Measurements from ENCODE around the gene SLC26A6.

The SLC26A6 gene

DNA sequence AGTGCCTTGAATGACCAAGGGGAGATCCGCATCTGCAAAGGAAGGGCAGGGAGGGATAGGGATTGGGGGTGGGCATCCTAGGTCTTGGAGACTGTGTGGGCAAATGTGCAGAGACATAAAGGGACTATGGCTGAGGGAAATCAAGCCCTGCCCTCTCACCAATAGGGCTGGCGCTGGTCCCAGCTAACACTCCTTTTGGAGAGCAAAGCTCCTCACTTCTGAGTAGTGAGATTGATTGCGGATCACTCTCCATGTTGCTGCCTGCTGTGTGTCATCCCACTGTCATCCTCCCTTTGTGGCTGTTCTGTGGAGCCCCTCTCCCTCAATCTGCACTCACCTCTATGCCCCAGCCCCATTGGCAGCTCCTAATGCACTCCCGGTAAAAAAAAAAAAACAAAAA is 29.7 kb upstream of the SLC26A6 start:
- no peak overlapping the region for H3K14ac ChIP-seq (ENCODE audit: low read length)
- no peak overlapping the region for H2AFZ ChIP-seq (ENCODE audit: insufficient read depth, low read length, poor library complexity)
- H3K18ac ChIP-seq (ENCODE audit: low read length) = no peak overlapping the region
- H2BK5ac ChIP-seq (ENCODE audit: low read depth, low read length, poor library complexity) = no peak overlapping the region
- no peak overlapping the region for H3K23ac ChIP-seq (ENCODE audit: low read length)
- H3K4me1 ChIP-seq (ENCODE audit: control insufficient read depth in 1 of 2, insufficient read depth in 2 of 2, low read length in 2 of 2) = peaks cover 10 to 14% of the 10 kb centered on the region in 2 experiments
- no peaks in the 10 kb centered on the region for H3K27me3 ChIP-seq (ENCODE audit: insufficient read depth, low read length)
- H3K4me2 ChIP-seq (ENCODE audit: low read length) = no peak overlapping the region
- no peak for DNase-seq
- peaks cover 14% of the 10 kb centered on the region for H3K9me3 ChIP-seq (ENCODE audit: insufficient read depth, low read depth, low read length)
- no CpG with 5 or more reads among the region's 4 CpGs for WGBS (ENCODE audit: extremely low coverage, insufficient coverage, insufficient read length)
- no peak overlapping the region for H2BK120ac ChIP-seq (ENCODE audit: insufficient read depth, low read length, poor library complexity)
- H3K9ac ChIP-seq (ENCODE audit: low read length) = no peak overlapping the region
- no peak overlapping the region for H4K8ac ChIP-seq (ENCODE audit: low read depth, low read length)
- H2AK5ac ChIP-seq (ENCODE audit: low read length) = no peak overlapping the region
- H3K79me1 ChIP-seq (ENCODE audit: low read length) = peaks cover 9% of the 10 kb centered on the region
- H3K27ac ChIP-seq (ENCODE audit: low read depth, low read length) = no peak overlapping the region
- no peak overlapping the region for H3K4ac ChIP-seq (ENCODE audit: low read depth, low read length)
- H4K91ac ChIP-seq (ENCODE audit: low read depth, low read length) = no peak overlapping the region
- no peak overlapping the region for H4K12ac ChIP-seq (ENCODE audit: low read depth, low read length)
- H3K79me2 ChIP-seq (ENCODE audit: control insufficient read depth, insufficient read depth, low read length, poor library complexity) = no peaks in the 10 kb centered on the region
- no peaks in the 10 kb centered on the region for H3K36me3 ChIP-seq (ENCODE audit: control insufficient read depth in 1 of 2, insufficient read depth in 2 of 2, low read length in 2 of 2)
- H2BK12ac ChIP-seq (ENCODE audit: low read length) = no peak overlapping the region
- H3K4me3 ChIP-seq (ENCODE audit: low read depth, low read length) = no peak overlapping the region

- Histone ChIP-seq H3K4me3 (ENCODE audit: low read depth, low read length) (no peak overlapping the region), H3K4ac (ENCODE audit: low read depth, low read length) (no peak overlapping the region), H3K9ac (ENCODE audit: low read length) (no peak overlapping the region), H2BK5ac (ENCODE audit: low read depth, low read length, poor library complexity) (no peak overlapping the region), H2AFZ (ENCODE audit: insufficient read depth, low read length, poor library complexity) (no peak overlapping the region), H3K27ac (ENCODE audit: low read depth, low read length) (no peak overlapping the region), H4K12ac (ENCODE audit: low read depth, low read length) (no peak overlapping the region), H3K4me2 (ENCODE audit: low read length) (no peak overlapping the region), H3K79me2 (ENCODE audit: control insufficient read depth, insufficient read depth, low read length, poor library complexity) (no peaks in the 10 kb centered on the region), H2BK12ac (ENCODE audit: low read length) (no peak overlapping the region), H4K91ac (ENCODE audit: low read depth, low read length) (no peak overlapping the region), H3K4me1 (ENCODE audit: control insufficient read depth in 1 of 2, insufficient read depth in 2 of 2, low read length in 2 of 2) (peaks cover 10 to 14% of the 10 kb centered on the region in 2 experiments), H3K9me3 (ENCODE audit: insufficient read depth, low read depth, low read length) (peaks cover 16% of the 10 kb centered on the region), H3K27me3 (ENCODE audit: insufficient read depth, low read length) (no peaks in the 10 kb centered on the region), H3K79me1 (ENCODE audit: low read length) (peaks cover 9% of the 10 kb centered on the region), H2AK5ac (ENCODE audit: low read length) (no peak overlapping the region), H3K36me3 (ENCODE audit: control insufficient read depth in 1 of 2, insufficient read depth in 2 of 2, low read length in 2 of 2) (no peaks in the 10 kb centered on the region), H3K18ac (ENCODE audit: low read length) (no peak overlapping the region), H2BK120ac (ENCODE audit: insufficient read depth, low read length, poor library complexity) (no peak overlapping the region), H3K14ac (ENCODE audit: low read length) (no peak overlapping the region), H3K23ac (ENCODE audit: low read length) (no peak overlapping the region), H4K8ac (ENCODE audit: low read depth, low read length) (no peak overlapping the region)
- DNase-seq = no peak
- no CpG with 5 or more reads among the region's 11 CpGs for WGBS (ENCODE audit: extremely low coverage, insufficient coverage, insufficient read length)
Measured at GRCh38 chr3:48664313-48664644, 29.0 kb upstream of the SLC26A6 start.

DNA sequence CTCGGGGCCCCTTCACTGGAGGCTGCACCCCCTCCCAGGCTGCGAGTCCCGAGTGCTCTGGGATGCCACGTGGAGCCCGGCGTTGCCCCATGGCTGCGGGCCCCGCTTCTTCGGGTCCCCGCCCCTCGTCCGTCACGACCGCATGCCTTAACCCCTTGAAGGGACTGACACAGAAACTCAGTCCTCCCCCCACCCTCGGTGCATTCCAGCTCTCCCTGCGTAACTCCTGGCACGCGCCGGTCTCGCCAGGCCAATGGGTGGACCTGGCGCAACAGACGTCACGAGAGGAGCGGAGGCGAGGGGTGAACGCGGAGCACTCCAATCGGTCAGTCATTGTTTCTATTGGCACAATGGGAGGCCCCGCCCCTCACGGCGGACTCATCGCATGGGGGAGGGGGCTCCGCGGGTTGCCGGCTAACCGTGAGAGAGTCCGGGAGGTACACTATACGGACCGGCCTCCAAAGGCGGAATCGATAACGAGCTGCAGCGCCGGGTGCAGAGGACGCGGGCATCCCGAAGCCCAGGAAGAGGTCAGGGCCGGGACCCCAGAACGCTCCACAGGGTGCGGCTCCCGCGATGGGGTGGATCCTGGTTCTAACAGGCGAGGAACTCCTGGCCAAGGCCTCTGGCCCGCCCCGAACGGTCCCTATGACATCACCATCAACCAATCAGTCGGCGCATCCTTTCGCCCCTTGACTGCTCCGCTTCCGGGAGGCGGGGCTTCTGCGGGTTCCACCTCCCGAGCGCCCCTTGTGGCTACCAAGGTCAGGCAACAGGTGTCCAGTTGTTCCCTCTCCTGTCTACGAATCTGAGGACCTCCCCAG is 28.4 kb upstream of the SLC26A6 start:
- Histone ChIP-seq H2AK5ac (ENCODE audit: low read length) (peak overlapping the region; percentile 38), H3K27me3 (ENCODE audit: insufficient read depth, low read length) (no peaks in the 10 kb centered on the region), H3K18ac (ENCODE audit: low read length) (peak overlapping the region; percentile 78), H3K4ac (ENCODE audit: low read depth, low read length) (peak overlapping the region; percentile 45), H3K4me2 (ENCODE audit: low read length) (peak overlapping the region; percentile 63), H3K4me3 (ENCODE audit: low read depth, low read length) (peak overlapping the region; percentile 71), H3K27ac (ENCODE audit: low read depth, low read length) (peak overlapping the region; percentile 89), H4K8ac (ENCODE audit: low read depth, low read length) (peak overlapping the region; percentile 88), H3K14ac (ENCODE audit: low read length) (peak overlapping the region; percentile 81), H2BK5ac (ENCODE audit: low read depth, low read length, poor library complexity) (peak overlapping the region; percentile 90), H4K91ac (ENCODE audit: low read depth, low read length) (peak overlapping the region; percentile 85), H3K9me3 (ENCODE audit: insufficient read depth, low read depth, low read length) (peaks cover 21% of the 10 kb centered on the region), H3K23ac (ENCODE audit: low read length) (no peak overlapping the region), H3K79me2 (ENCODE audit: control insufficient read depth, insufficient read depth, low read length, poor library complexity) (no peaks in the 10 kb centered on the region), H2AFZ (ENCODE audit: insufficient read depth, low read length, poor library complexity) (peak overlapping the region; percentile 71), H3K36me3 (ENCODE audit: control insufficient read depth in 1 of 2, insufficient read depth in 2 of 2, low read length in 2 of 2) (no peaks in the 10 kb centered on the region), H2BK120ac (ENCODE audit: insufficient read depth, low read length, poor library complexity) (peak overlapping the region; percentile 70), H2BK12ac (ENCODE audit: low read length) (peak overlapping the region; percentile 25), H3K4me1 (ENCODE audit: control insufficient read depth in 1 of 2, insufficient read depth in 2 of 2, low read length in 2 of 2) (peaks cover 10 to 14% of the 10 kb centered on the region in 2 experiments), H3K9ac (ENCODE audit: low read length) (peak overlapping the region; percentile 36), H3K79me1 (ENCODE audit: low read length) (peaks cover 9% of the 10 kb centered on the region), H4K12ac (ENCODE audit: low read depth, low read length) (peak overlapping the region; percentile 75)
- DNase-seq = peak; percentile 99
- WGBS (ENCODE audit: extremely low coverage, insufficient coverage, insufficient read length) = no CpG with 5 or more reads among the region's 66 CpGs

DNA sequence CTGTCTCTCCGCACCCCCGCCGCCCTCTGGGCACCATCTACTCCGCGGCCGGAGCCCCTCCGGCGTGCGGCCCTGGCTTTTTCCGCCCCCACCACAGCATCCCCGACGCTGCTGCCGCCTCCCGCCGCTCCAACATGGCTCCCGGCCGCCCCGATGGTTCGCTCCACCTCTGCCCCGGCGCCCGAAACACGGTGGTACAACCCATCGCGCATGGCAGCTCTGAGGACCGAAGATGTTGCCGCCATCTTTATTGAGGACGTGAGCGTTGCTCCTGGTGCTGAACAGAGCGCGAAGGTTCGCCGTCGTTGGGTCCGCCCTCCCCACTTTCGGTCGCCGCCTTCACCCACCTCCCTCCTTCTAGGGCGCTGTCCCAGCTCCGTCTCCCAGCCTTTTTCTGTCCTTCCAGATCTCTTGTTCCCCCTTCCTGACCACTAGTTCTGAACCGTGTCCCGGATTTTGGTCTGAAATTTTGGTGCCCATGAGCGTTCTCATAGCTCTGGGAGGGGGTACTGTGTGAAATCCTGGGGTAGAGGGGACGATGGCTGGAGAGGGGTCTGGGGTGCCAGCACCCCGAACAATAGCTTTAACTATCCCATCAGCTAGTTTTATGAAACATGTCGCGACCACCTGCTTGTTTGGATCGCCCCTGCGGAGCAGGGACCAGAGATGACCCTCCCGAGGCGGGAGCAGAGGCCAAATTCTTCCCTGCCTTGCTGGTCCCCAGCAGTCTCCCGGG is 27.7 kb upstream of the SLC26A6 start, which contains the start of gene CELSR3:
Gene CELSR3, minus strand, starts transcription at position 134 of the 736 bp plus-strand sequence. CDS start 252 bp downstream, outside the sequence.
- Histone ChIP-seq H3K4me3 (ENCODE audit: low read depth, low read length) (peak within 1 kb of the TSS; percentile 71), H3K36me3 (ENCODE audit: control insufficient read depth in 1 of 2, insufficient read depth in 2 of 2, low read length in 2 of 2) (no peaks in the 10 kb centered on the region), H3K4me2 (ENCODE audit: low read length) (peak within 1 kb of the TSS; percentile 98), H4K8ac (ENCODE audit: low read depth, low read length) (peak within 1 kb of the TSS; percentile 88), H3K27me3 (ENCODE audit: insufficient read depth, low read length) (no peaks in the 10 kb centered on the region), H3K14ac (ENCODE audit: low read length) (peak within 1 kb of the TSS; percentile 81), H2AK5ac (ENCODE audit: low read length) (peak within 1 kb of the TSS; percentile 38), H3K9ac (ENCODE audit: low read length) (peak within 1 kb of the TSS; percentile 36), H2BK5ac (ENCODE audit: low read depth, low read length, poor library complexity) (peak within 1 kb of the TSS; percentile 90), H3K79me2 (ENCODE audit: control insufficient read depth, insufficient read depth, low read length, poor library complexity) (no peaks in the 10 kb centered on the region), H3K4me1 (ENCODE audit: control insufficient read depth in 1 of 2, insufficient read depth in 2 of 2, low read length in 2 of 2) (peaks cover 10 to 14% of the 10 kb centered on the region in 2 experiments), H3K4ac (ENCODE audit: low read depth, low read length) (no peak within 1 kb of the TSS), H4K91ac (ENCODE audit: low read depth, low read length) (peak within 1 kb of the TSS; percentile 85), H4K12ac (ENCODE audit: low read depth, low read length) (peak within 1 kb of the TSS; percentile 75), H3K9me3 (ENCODE audit: insufficient read depth, low read depth, low read length) (peaks cover 23% of the 10 kb centered on the region), H2BK120ac (ENCODE audit: insufficient read depth, low read length, poor library complexity) (peak within 1 kb of the TSS; percentile 70), H3K27ac (ENCODE audit: low read depth, low read length) (peak within 1 kb of the TSS; percentile 89), H2BK12ac (ENCODE audit: low read length) (peak within 1 kb of the TSS; percentile 25), H3K79me1 (ENCODE audit: low read length) (peaks cover 9% of the 10 kb centered on the region), H2AFZ (ENCODE audit: insufficient read depth, low read length, poor library complexity) (peak within 1 kb of the TSS; percentile 71), H3K23ac (ENCODE audit: low read length) (no peak within 1 kb of the TSS), H3K18ac (ENCODE audit: low read length) (peak within 1 kb of the TSS; percentile 78)
- peak; percentile 91 to 94 for DNase-seq
- no CpG with 5 or more reads among the region's 52 CpGs for WGBS (ENCODE audit: extremely low coverage, insufficient coverage, insufficient read length)
